DND-41 (cell line): ENCODE data around the gene TREM1.

Experiments
- ATAC-seq: fragments of 200-7000 bp; cut with Tn5 transposase; 3 replicates; pipeline ENCODE4 v1.9.1; 2021; ENCODE audit warnings: low read depth; ENCODE audit not compliant: insufficient read depth
- DNase-seq: peaks from one replicate; pipeline ENCODE4 v3.0.0-alpha.2; 2020
- H2AFZ ChIP-seq: 2 replicates; pipeline ENCODE4 v1.6.0; 2012; ENCODE audit warnings: low read depth, low read length
- H3K27ac ChIP-seq: 2 replicates; pipeline ENCODE4 v1.5.1; 2012; ENCODE audit warnings: low read length, inconsistent platforms
- H3K27me3 ChIP-seq: fragments of 200-600 bp; sonication (generic); 2 replicates; pipeline ENCODE4 v1.6.0; 2012; ENCODE audit warnings: low read length, mild to moderate bottlenecking, inconsistent platforms; ENCODE audit not compliant: insufficient read depth, poor library complexity
- H3K36me3 ChIP-seq: 2 replicates; pipeline ENCODE4 v1.5.1; 2012; ENCODE audit warnings: low read length, inconsistent platforms; ENCODE audit not compliant: insufficient read depth
- H3K4me1 ChIP-seq: 2 replicates; pipeline ENCODE4 v1.5.1; 2012; ENCODE audit warnings: mild to moderate bottlenecking, low read length; ENCODE audit not compliant: insufficient read depth
- H3K4me2 ChIP-seq: 2 replicates; pipeline ENCODE4 v1.6.0; 2012; ENCODE audit warnings: mild to moderate bottlenecking, moderate library complexity, low read length, inconsistent platforms; ENCODE audit not compliant: insufficient read depth
- H3K4me3 ChIP-seq, 2 experiments: fragments of 200-600 bp in 1 of 2; shearing (Covaris generic) in 1 of 2; 2 replicates each; pipeline ENCODE4 v1.5.1; 2012 to 2016; ENCODE audit warnings: inconsistent platforms in 2 of 2, low read length in 2 of 2, mild to moderate bottlenecking in 2 of 2, low read depth in 1 of 2, moderate library complexity in 1 of 2
- H3K79me2 ChIP-seq: 2 replicates; pipeline ENCODE4 v1.6.0; 2012; ENCODE audit warnings: low read length, inconsistent platforms; ENCODE audit not compliant: insufficient read depth
- H3K9ac ChIP-seq: 2 replicates; pipeline ENCODE4 v1.6.0; 2012; ENCODE audit warnings: low read depth, mild to moderate bottlenecking, inconsistent platforms, low read length, moderate library complexity
- H3K9me3 ChIP-seq: 2 replicates; pipeline ENCODE4 v1.5.1; 2012; ENCODE audit warnings: low read length, moderate library complexity, mild to moderate bottlenecking, inconsistent platforms; ENCODE audit not compliant: insufficient read depth, severe bottlenecking
- H4K20me1 ChIP-seq: 2 replicates; pipeline ENCODE4 v1.6.0; 2012; ENCODE audit warnings: low read length; ENCODE audit not compliant: insufficient read depth
- EZH2 ChIP-seq: IDR thresholded peaks from 3 replicates; pipeline ENCODE4 v1.6.1; 2012; ENCODE audit warnings: borderline replicate concordance, low read depth, mild to moderate bottlenecking, moderate library complexity, low read length, inconsistent platforms; ENCODE audit not compliant: severe bottlenecking
- TF ChIP-seq, protein P1 (sequence below): IDR thresholded peaks from 2 replicates; pipeline ENCODE4 v1.5.1; 2012; ENCODE audit warnings: borderline replicate concordance, low read length, moderate library complexity, mild to moderate bottlenecking; ENCODE audit not compliant: poor library complexity, severe bottlenecking; ENCODE audit errors: extremely low read depth

TREM1 gene

GRCh38 chr6:41272591-41273240, 13.8 kb downstream of the TREM1 start:
- Histone ChIP-seq H3K27me3 (no peaks in the 10 kb centered on the region), H3K4me2 (no peak overlapping the region), H3K79me2 (no peaks in the 10 kb centered on the region), H4K20me1 (no peaks in the 10 kb centered on the region), H3K9ac (no peak overlapping the region), H3K4me3 (no peak overlapping the region), H2AFZ (no peak overlapping the region), H3K4me1 (no peaks in the 10 kb centered on the region), H3K27ac (no peak overlapping the region), H3K36me3 (no peaks in the 10 kb centered on the region), H3K9me3 (no peaks in the 10 kb centered on the region)
- TF ChIP-seq EZH2, result no peak
- TF ChIP-seq, protein P1, sequence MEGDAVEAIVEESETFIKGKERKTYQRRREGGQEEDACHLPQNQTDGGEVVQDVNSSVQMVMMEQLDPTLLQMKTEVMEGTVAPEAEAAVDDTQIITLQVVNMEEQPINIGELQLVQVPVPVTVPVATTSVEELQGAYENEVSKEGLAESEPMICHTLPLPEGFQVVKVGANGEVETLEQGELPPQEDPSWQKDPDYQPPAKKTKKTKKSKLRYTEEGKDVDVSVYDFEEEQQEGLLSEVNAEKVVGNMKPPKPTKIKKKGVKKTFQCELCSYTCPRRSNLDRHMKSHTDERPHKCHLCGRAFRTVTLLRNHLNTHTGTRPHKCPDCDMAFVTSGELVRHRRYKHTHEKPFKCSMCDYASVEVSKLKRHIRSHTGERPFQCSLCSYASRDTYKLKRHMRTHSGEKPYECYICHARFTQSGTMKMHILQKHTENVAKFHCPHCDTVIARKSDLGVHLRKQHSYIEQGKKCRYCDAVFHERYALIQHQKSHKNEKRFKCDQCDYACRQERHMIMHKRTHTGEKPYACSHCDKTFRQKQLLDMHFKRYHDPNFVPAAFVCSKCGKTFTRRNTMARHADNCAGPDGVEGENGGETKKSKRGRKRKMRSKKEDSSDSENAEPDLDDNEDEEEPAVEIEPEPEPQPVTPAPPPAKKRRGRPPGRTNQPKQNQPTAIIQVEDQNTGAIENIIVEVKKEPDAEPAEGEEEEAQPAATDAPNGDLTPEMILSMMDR, result no peak
- ATAC-seq (no peak), DNase-seq (no peak)

DNA sequence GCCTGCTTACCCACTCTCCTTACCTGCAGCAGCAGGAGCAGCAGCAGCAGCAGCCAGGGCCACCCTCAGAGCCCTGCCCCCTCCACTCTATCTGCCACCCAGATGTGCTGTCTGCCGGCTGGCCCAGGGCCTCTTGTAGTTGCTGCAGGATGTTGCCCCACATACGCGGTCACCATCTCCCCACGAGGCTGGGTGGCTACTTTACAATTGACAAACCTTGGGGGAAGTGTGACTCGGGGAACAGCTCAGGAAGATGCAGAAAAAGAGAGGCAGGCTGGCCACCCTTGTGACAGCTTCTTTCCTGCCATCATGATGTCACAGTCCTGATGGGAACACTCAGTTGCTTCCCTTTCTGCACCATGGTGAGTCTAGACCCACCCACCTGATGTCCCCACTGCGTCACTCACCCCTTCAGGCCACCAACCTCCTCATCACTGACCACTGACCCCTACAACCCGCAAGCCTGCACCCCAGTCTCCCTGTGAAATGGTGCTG, 14.5 kb downstream of the TREM1 start:
- TF ChIP-seq, protein P1, result no peak
- no peak for TF ChIP-seq EZH2

DNA sequence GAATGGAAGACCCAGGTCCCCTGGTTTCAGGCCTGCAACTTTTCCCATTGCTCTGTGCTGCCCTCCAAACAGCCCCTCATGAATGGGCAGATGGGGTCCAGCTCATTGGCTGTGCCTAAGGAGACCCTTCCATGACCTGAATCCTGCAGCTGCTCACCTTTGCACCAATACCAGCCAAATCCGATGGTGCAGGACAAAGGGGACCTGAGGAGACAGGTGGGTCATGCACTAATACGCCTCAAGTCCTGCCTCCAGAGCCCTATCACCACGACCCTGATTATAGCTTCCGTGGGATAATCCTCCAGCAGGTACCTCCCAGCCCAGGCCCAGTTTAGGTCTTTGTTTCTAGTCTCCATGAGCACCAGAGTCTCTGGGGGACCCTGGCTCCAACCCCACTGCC, 16.8 kb downstream of the TREM1 start:
- Histone ChIP-seq H3K27ac (no peak overlapping the region), H3K27me3 (no peaks in the 10 kb centered on the region), H4K20me1 (no peaks in the 10 kb centered on the region), H2AFZ (no peak overlapping the region), H3K4me1 (no peaks in the 10 kb centered on the region), H3K4me2 (no peak overlapping the region), H3K9ac (no peak overlapping the region), H3K36me3 (no peaks in the 10 kb centered on the region), H3K9me3 (no peaks in the 10 kb centered on the region), H3K79me2 (no peaks in the 10 kb centered on the region), H3K4me3 (no peak overlapping the region)
- DNase-seq (no peak), ATAC-seq (no peak)
- no peak for TF ChIP-seq EZH2
- TF ChIP-seq, protein P1, result no peak

More for the DNA sequence above, 14.5 kb downstream of the TREM1 start:
- H3K4me2 ChIP-seq, result no peak overlapping the region
- no peaks in the 10 kb centered on the region for H4K20me1 ChIP-seq
- H3K4me1 ChIP-seq, result no peaks in the 10 kb centered on the region
- H3K9ac ChIP-seq, result no peak overlapping the region
- ATAC-seq (peak; percentile 83), DNase-seq (peak; percentile 40)
- no peaks in the 10 kb centered on the region for H3K79me2 ChIP-seq
- no peak overlapping the region for H2AFZ ChIP-seq
- no peaks in the 10 kb centered on the region for H3K36me3 ChIP-seq
- H3K9me3 ChIP-seq, result no peaks in the 10 kb centered on the region
- no peak overlapping the region for H3K4me3 ChIP-seq
- H3K27me3 ChIP-seq, result no peaks in the 10 kb centered on the region
- no peak overlapping the region for H3K27ac ChIP-seq

- no peak for ATAC-seq
- Histone ChIP-seq H3K27me3 (no peaks in the 10 kb centered on the region), H3K9ac (no peak overlapping the region), H3K4me3 (no peak overlapping the region), H3K9me3 (no peaks in the 10 kb centered on the region), H3K4me2 (no peak overlapping the region), H2AFZ (no peak overlapping the region), H4K20me1 (no peaks in the 10 kb centered on the region), H3K79me2 (no peaks in the 10 kb centered on the region), H3K4me1 (no peaks in the 10 kb centered on the region), H3K36me3 (no peaks in the 10 kb centered on the region), H3K27ac (no peak overlapping the region)
- TF ChIP-seq, protein P1, result no peak
- no peak for TF ChIP-seq EZH2
- no peak for DNase-seq
Observed at GRCh38 chr6:41269166-41269565, 17.3 kb downstream of the TREM1 start.
